Fibroblast of villous mesenchyme (primary cell): Measurements from ENCODE around the gene ITGBL1. TPM values are rescaled to one million over a fixed set of nuclear protein-coding genes. Genes with fewer than 3 reads are reported as not detected.

Source experiments
- DNase-seq: peaks from one replicate; pipeline ENCODE4 v3.0.0-alpha.2; 2010; ENCODE audit warnings: low read depth
- H3K4me3 ChIP-seq: 2 replicates; pipeline ENCODE4 v1.5.1; 2011; ENCODE audit warnings: low read depth, mild to moderate bottlenecking, low read length
- total RNA-seq: library from RNA; depleted of rRNA; stranded (reverse); fragments of >200 nt; gene quantifications from 2 replicates; pipeline ENCODE4 v1.2.3, GENCODE V29; 2012
- TF ChIP-seq, protein P1 (sequence below): IDR thresholded peaks from 2 replicates; pipeline ENCODE4 v1.5.1; 2012; ENCODE audit warnings: low read depth, mild to moderate bottlenecking, low read length; ENCODE audit not compliant: insufficient read depth

The ITGBL1 gene
- total RNA-seq, 1 donor, result 21.2 TPM

DNA sequence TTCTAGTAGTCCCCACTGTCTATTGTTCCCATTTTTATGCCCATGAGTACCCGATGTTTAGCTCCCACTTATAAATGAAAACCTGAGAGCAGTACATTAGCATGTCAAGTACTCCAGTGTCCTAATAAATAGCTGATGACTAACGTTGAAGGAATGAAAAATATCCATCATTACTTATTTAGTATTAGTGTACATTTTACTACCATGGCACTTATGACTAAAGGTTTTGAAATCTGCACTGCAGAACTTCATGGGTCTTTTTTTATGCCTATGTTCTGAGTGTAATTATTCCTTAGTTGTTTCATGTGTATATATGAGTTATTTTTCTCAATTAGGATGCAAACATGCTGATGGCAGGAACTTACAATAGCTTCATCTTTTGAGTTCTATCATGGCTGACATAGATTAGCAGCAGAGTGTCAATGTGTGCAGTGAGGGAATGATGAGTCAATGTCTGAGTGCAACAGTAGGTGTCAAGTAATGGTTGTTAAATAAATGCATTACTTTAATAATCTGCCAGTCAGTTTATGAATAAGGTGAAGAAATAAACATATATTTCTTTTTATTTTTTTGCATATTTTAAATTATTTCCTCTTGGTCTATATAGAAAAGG, 188.4 kb downstream of the ITGBL1 start:
- peak; percentile 83 for DNase-seq
- no peak overlapping the region for H3K4me3 ChIP-seq

DNA sequence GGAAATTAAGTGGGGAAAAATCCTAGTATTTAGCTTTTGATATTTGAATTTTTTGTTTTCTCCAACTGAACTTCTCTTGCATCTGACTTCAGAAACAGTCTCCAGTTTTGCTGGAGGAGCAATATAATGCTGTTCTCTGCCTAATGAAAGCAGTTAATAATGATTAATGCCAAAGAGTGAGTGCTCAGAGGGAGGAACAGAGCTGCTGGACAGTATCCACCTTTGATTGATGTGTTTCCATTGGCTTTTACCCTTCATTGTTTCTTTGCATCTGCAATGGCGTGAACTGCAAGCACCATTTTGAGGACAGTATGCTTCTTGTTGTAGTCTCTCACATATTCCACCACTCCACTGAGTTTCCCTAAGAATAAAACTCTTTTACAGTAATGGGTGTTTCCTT, 193.4 kb downstream of the ITGBL1 start:
- TF ChIP-seq, protein P1, sequence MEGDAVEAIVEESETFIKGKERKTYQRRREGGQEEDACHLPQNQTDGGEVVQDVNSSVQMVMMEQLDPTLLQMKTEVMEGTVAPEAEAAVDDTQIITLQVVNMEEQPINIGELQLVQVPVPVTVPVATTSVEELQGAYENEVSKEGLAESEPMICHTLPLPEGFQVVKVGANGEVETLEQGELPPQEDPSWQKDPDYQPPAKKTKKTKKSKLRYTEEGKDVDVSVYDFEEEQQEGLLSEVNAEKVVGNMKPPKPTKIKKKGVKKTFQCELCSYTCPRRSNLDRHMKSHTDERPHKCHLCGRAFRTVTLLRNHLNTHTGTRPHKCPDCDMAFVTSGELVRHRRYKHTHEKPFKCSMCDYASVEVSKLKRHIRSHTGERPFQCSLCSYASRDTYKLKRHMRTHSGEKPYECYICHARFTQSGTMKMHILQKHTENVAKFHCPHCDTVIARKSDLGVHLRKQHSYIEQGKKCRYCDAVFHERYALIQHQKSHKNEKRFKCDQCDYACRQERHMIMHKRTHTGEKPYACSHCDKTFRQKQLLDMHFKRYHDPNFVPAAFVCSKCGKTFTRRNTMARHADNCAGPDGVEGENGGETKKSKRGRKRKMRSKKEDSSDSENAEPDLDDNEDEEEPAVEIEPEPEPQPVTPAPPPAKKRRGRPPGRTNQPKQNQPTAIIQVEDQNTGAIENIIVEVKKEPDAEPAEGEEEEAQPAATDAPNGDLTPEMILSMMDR, result no peak
- no peak for DNase-seq

More for the DNA sequence above, 188.4 kb downstream of the ITGBL1 start:
- TF ChIP-seq, protein P1, result no peak

DNA sequence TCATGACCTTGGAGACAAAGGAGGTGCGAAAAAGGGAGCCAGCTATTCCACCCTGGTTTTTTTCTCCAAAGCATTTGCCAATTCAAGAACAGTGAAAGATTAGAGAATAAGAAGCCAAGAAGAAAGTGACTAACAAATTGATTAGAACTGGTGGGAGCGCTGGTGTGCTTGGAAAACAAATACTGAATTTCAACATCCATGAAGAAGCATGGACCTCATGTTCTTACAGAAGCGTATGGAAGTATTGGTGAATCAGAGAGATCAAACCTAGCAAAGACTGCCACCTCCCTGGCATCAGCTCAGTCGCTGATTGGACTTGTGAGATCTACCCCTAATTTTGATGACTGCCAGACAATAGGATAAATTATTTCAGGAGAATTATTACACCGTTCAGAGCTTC, 195.3 kb downstream of the ITGBL1 start:
- TF ChIP-seq, protein P1, result no peak
- DNase-seq, result no peak

More for the DNA sequence above, 193.4 kb downstream of the ITGBL1 start:
- H3K4me3 ChIP-seq, result no peak overlapping the region

DNA sequence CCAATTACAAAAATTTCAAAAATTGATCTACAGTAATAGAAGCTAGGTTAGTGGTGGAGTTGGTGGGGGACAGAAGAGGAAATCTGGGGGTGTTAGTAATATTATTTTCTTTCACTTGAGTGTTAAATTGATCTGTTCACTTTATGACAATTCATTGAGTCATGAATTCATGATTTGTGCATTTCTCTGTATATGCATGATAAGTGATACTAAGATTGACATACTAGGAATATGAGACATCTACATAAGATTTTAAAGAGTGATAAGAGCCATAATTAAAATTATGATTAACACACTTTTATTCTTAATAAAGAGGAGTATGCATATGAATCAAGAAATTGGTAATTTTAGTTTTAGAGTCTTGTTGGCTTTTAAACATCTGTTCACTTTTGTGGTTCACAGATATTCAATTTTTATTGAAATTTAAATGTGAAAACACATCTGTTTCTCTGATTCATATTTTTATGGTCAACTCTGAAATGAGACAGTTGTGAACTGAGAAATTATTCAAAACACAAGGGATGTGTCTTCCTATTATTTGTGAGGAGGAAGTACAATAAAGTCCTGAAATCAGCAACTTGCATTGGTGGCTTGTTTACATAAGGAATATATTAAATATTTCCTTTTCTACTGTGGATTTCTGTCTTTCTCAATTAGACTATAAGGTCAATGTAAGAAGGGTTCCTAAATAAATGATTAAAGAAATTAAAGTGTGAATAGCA, 196.5 kb downstream of the ITGBL1 start:
- TF ChIP-seq, protein P1, result no peak

More for the DNA sequence above, 195.3 kb downstream of the ITGBL1 start:
- no peak overlapping the region for H3K4me3 ChIP-seq

DNA sequence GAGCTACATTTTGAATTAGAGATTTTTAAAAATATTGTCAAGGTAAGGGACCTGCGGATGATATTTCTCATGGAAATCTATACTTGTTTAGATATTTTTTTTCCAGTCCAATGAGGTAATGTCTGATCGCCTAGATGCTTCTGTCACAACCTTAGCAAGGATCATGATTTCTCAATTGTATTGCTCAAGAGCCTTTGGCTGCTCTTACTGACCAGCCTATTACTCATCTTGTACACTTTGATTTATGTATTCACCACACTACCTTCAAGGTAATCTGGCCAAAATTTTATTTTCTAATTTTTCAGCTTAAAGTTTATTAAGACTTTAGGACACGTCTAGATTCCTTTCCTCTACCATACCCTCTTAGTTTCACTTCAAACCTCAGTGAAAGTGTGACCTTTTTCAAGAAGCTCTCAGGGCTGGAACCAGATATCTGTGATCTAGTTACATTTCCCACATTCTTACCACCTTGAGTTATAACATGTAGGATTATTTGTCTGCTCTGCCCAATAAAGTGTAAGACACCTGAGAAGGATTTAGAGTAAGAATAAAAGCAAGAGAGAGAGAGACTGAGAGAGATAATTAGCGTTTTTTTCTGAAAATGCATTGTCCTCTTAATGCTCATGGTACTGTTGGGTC, 197.1 kb downstream of the ITGBL1 start:
- peak; percentile 93 for DNase-seq

More for the DNA sequence above, 196.5 kb downstream of the ITGBL1 start:
- H3K4me3 ChIP-seq, result no peak overlapping the region
- DNase-seq, result no peak

DNA sequence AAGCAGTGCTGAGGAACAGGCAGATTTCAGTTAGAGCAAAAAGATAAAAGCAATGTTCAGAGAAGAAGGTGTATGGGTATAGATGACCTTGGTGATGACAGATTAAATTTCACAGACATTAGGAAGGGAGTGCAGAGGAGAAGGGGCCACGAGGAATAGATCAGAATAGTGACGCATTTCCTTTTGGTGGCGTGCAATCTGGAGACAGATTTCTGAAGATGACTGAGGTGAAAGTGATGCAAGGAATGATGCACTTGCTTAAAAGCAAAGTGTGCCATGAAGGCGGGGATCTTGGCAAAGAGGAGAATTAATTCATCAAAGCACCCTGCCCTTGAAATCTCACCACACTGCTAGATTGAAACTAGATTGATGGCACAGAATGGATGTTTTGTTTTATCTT, 202.4 kb downstream of the ITGBL1 start:
- H3K4me3 ChIP-seq, result no peak overlapping the region
- DNase-seq, result no peak
- TF ChIP-seq, protein P1, result no peak

More for the DNA sequence above, 197.1 kb downstream of the ITGBL1 start:
- TF ChIP-seq, protein P1, result no peak
- no peak overlapping the region for H3K4me3 ChIP-seq
